Kidney epithelial cell (primary cell): ENCODE results near the gene SCN10A. TPM values are rescaled to one million over a fixed set of nuclear protein-coding genes. Genes with fewer than 3 reads are reported as not detected.

ENCODE experiments used
- DNase-seq: peaks from one replicate; pipeline ENCODE4 v3.0.0-alpha.2; 2010; ENCODE audit warnings: low read depth
- H3K27me3 ChIP-seq: 2 replicates; pipeline ENCODE4 v1.6.0; 2011; ENCODE audit warnings: low read length; ENCODE audit not compliant: control insufficient read depth, insufficient read depth
- H3K36me3 ChIP-seq: 2 replicates; pipeline ENCODE4 v1.5.1; 2011; ENCODE audit warnings: low read length; ENCODE audit not compliant: control insufficient read depth, insufficient read depth
- H3K4me3 ChIP-seq: 2 replicates; pipeline ENCODE4 v1.5.1; 2011; ENCODE audit warnings: low read depth, mild to moderate bottlenecking, control low read depth, low read length
- CTCF ChIP-seq: IDR thresholded peaks from 2 replicates; pipeline ENCODE4 v1.5.1; 2011; ENCODE audit warnings: mild to moderate bottlenecking, moderate library complexity, low read length, control low read depth, inconsistent platforms; ENCODE audit not compliant: insufficient read depth, poor library complexity, severe bottlenecking
- total RNA-seq: library from RNA; depleted of rRNA; stranded (reverse); fragments of >200 nt; gene quantifications from 2 replicates; pipeline ENCODE4 v1.2.3, GENCODE V29; 2015

Gene SCN10A
- total RNA-seq, 1 donor from 2014 or later = not detected

GRCh38 chr3:38773528-38773927 is 42.5 kb downstream of the SCN10A start:
- DNase-seq = no peak
- no peak overlapping the region for H3K4me3 ChIP-seq
- no peaks in the 10 kb centered on the region for H3K36me3 ChIP-seq
- TF ChIP-seq CTCF = no peak
- no peaks in the 10 kb centered on the region for H3K27me3 ChIP-seq

GRCh38 chr3:38763569-38763968 is 52.4 kb downstream of the SCN10A start:
- no peak overlapping the region for H3K4me3 ChIP-seq
- H3K36me3 ChIP-seq = no peaks in the 10 kb centered on the region
- TF ChIP-seq CTCF = no peak
- H3K27me3 ChIP-seq = no peaks in the 10 kb centered on the region
- no peak for DNase-seq

- TF ChIP-seq CTCF = no peak
- no peaks in the 10 kb centered on the region for H3K27me3 ChIP-seq
- H3K4me3 ChIP-seq = no peak overlapping the region
- DNase-seq = no peak
- H3K36me3 ChIP-seq = no peaks in the 10 kb centered on the region
These were observed 57.5 kb downstream of the SCN10A start for GRCh38 chr3:38758557-38758956.

GRCh38 chr3:38757721-38758120 is 58.3 kb downstream of the SCN10A start:
- Histone ChIP-seq H3K36me3 (no peaks in the 10 kb centered on the region), H3K27me3 (no peaks in the 10 kb centered on the region), H3K4me3 (no peak overlapping the region)
- no peak for DNase-seq
- no peak for TF ChIP-seq CTCF

GRCh38 chr3:38756892-38757291 is 59.1 kb downstream of the SCN10A start:
- Histone ChIP-seq H3K27me3 (no peaks in the 10 kb centered on the region), H3K36me3 (no peaks in the 10 kb centered on the region), H3K4me3 (no peak overlapping the region)
- no peak for DNase-seq
- TF ChIP-seq CTCF = no peak

- no peak for DNase-seq
- H3K27me3 ChIP-seq = no peaks in the 10 kb centered on the region
- no peak for TF ChIP-seq CTCF
- no peaks in the 10 kb centered on the region for H3K36me3 ChIP-seq
- H3K4me3 ChIP-seq = no peak overlapping the region
These were observed 60.9 kb downstream of the SCN10A start for GRCh38 chr3:38755130-38755529.
